ENCODE results near the gene IL6.

Gene IL6

DNA sequence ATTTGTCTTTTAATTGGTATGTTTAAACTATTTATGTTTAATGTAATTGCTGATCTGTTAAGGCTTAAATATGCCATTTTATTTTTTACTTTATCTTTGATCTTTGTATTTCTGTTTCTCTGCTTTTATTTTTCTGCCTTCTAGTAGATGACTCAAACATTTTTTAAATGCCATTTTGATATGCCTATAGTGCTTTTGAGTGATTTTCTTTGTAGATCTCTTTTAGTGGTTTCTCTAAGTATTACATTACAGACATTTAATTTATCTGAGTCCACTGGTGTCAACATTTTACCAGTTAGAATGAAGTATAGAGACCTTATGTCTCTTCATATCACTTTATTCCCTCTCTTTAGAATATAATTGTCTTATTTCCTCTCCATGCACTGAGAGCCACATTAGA lies 32.7 kb downstream of the IL6 start:
- Histone ChIP-seq H2BK15ac (ENCODE audit: low read depth, poor library complexity, severe bottlenecking) (no peak overlapping the region), H3K9ac (ENCODE audit: low read length) (no peak overlapping the region), H2AFZ (ENCODE audit: low read depth, low read length) (no peak overlapping the region), H3K4ac (ENCODE audit: low read depth in 1 of 2, low read length in 2 of 2) (no peak overlapping the region), H3K36me3 (ENCODE audit: control insufficient read depth in 1 of 2, insufficient read depth in 2 of 2, low read depth in 1 of 2, low read length in 2 of 2) (no peaks in the 10 kb centered on the region), H3K18ac (ENCODE audit: low read depth in 1 of 2, low read length in 2 of 2) (no peak overlapping the region), H4K91ac (ENCODE audit: low read length) (no peak overlapping the region), H3K27ac (ENCODE audit: low read length, poor library complexity, severe bottlenecking) (no peak overlapping the region), H3K14ac (ENCODE audit: low read length in 2 of 2) (no peak overlapping the region), H3K23ac (ENCODE audit: low read length in 2 of 2) (no peak overlapping the region), H3K4me3 (ENCODE audit: insufficient read depth in 1 of 2, low read depth in 1 of 2, low read length in 2 of 2) (no peak overlapping the region), H2BK12ac (ENCODE audit: low read length in 2 of 2) (no peak overlapping the region), H3K27me3 (ENCODE audit: control insufficient read depth in 1 of 2, insufficient read depth in 1 of 2, low read length in 2 of 2) (no peaks in the 10 kb centered on the region), H3K4me1 (ENCODE audit: control insufficient read depth, insufficient read depth, low read depth, low read length) (no peaks in the 10 kb centered on the region), H4K8ac (ENCODE audit: low read length) (no peak overlapping the region), H3K79me1 (replicated peaks; ENCODE audit: low read length, poor library complexity, severe bottlenecking) (no peaks in the 10 kb centered on the region), H3K9me3 (ENCODE audit: control insufficient read depth, low read length) (no peaks in the 10 kb centered on the region), H2BK5ac (ENCODE audit: low read depth, low read length, poor library complexity, severe bottlenecking) (peak overlapping the region; percentile 77), H3K4me2 (ENCODE audit: low read length, poor library complexity, severe bottlenecking) (no peak overlapping the region), H2BK120ac (ENCODE audit: low read depth, low read length) (no peak overlapping the region), H2AK5ac (ENCODE audit: low read length, severe bottlenecking) (no peak overlapping the region)
- no peak for DNase-seq

DNA sequence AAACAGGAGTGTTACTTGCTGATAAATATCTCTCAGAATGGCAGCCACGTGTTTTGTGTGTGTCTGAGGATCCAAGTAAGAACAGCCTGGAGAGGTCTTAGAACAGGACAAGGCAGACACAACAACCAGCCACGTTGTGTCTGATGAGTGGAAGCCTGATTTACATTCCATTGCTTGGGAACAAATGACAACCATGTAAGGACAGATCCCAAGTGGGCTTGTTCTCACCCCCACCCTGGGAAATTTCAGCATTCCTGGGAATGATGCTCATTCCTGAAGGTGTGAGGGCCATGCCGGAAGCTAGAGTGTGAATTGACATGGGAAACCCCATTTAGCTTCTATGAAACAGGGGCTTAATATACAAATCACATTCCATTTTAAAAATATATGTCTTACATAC lies 35.9 kb downstream of the IL6 start:
- H2BK5ac ChIP-seq (ENCODE audit: low read depth, low read length, poor library complexity, severe bottlenecking), result no peak overlapping the region
- H3K27me3 ChIP-seq (ENCODE audit: control insufficient read depth in 1 of 2, insufficient read depth in 1 of 2, low read length in 2 of 2), result no peaks in the 10 kb centered on the region
- 50% methylated on average over 2 of the region's 3 CpGs for WGBS
- no peaks in the 10 kb centered on the region for H3K36me3 ChIP-seq (ENCODE audit: control insufficient read depth in 1 of 2, insufficient read depth in 2 of 2, low read depth in 1 of 2, low read length in 2 of 2)
- no peak overlapping the region for H3K4me2 ChIP-seq (ENCODE audit: low read length, poor library complexity, severe bottlenecking)
- H3K18ac ChIP-seq (ENCODE audit: low read depth in 1 of 2, low read length in 2 of 2), result no peak overlapping the region
- H3K4me3 ChIP-seq (ENCODE audit: insufficient read depth in 1 of 2, low read depth in 1 of 2, low read length in 2 of 2), result no peak overlapping the region
- no peak overlapping the region for H3K14ac ChIP-seq (ENCODE audit: low read length in 2 of 2)
- H2BK120ac ChIP-seq (ENCODE audit: low read depth, low read length), result no peak overlapping the region
- no peaks in the 10 kb centered on the region for H3K9me3 ChIP-seq (ENCODE audit: control insufficient read depth, low read length)
- H3K79me1 ChIP-seq (replicated peaks; ENCODE audit: low read length, poor library complexity, severe bottlenecking), result no peaks in the 10 kb centered on the region
- no peak overlapping the region for H3K23ac ChIP-seq (ENCODE audit: low read length in 2 of 2)
- H2AFZ ChIP-seq (ENCODE audit: low read depth, low read length), result no peak overlapping the region
- no peak overlapping the region for H3K9ac ChIP-seq (ENCODE audit: low read length)
- no peaks in the 10 kb centered on the region for H3K4me1 ChIP-seq (ENCODE audit: control insufficient read depth, insufficient read depth, low read depth, low read length)
- no peak overlapping the region for H3K27ac ChIP-seq (ENCODE audit: low read length, poor library complexity, severe bottlenecking)
- H4K91ac ChIP-seq (ENCODE audit: low read length), result no peak overlapping the region
- no peak overlapping the region for H3K4ac ChIP-seq (ENCODE audit: low read depth in 1 of 2, low read length in 2 of 2)
- no peak overlapping the region for H4K8ac ChIP-seq (ENCODE audit: low read length)
- H2AK5ac ChIP-seq (ENCODE audit: low read length, severe bottlenecking), result no peak overlapping the region
- DNase-seq, result no peak
- no peak overlapping the region for H2BK15ac ChIP-seq (ENCODE audit: low read depth, poor library complexity, severe bottlenecking)
- no peak overlapping the region for H2BK12ac ChIP-seq (ENCODE audit: low read length in 2 of 2)

DNA sequence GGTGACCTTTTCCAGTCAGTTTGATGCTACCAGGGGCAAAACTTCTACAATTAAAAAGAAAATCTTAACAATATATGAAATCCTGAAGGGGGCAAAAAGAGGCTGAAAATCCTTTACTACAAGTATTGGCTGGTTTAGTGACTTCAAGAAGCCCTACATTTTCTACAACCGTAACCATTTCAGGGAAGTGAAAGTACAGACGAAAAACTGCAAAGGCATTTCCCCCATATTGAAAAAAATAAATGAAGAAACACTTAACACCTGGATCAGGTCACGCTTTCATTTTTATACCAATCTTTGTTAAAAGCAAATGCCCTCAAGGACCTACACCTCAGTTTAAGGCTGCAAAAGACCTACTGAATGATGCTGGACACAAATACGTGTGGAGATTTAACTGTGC lies 38.6 kb downstream of the IL6 start:
- Histone ChIP-seq H2BK12ac (ENCODE audit: low read length in 2 of 2) (no peak overlapping the region), H3K4me1 (ENCODE audit: control insufficient read depth, insufficient read depth, low read depth, low read length) (no peaks in the 10 kb centered on the region), H3K4me3 (ENCODE audit: insufficient read depth in 1 of 2, low read depth in 1 of 2, low read length in 2 of 2) (no peak overlapping the region), H3K23ac (ENCODE audit: low read length in 2 of 2) (no peak overlapping the region), H3K4ac (ENCODE audit: low read depth in 1 of 2, low read length in 2 of 2) (no peak overlapping the region), H3K9ac (ENCODE audit: low read length) (no peak overlapping the region), H4K91ac (ENCODE audit: low read length) (no peak overlapping the region), H2AFZ (ENCODE audit: low read depth, low read length) (no peak overlapping the region), H3K4me2 (ENCODE audit: low read length, poor library complexity, severe bottlenecking) (no peak overlapping the region), H3K9me3 (ENCODE audit: control insufficient read depth, low read length) (no peaks in the 10 kb centered on the region), H3K36me3 (ENCODE audit: control insufficient read depth in 1 of 2, insufficient read depth in 2 of 2, low read depth in 1 of 2, low read length in 2 of 2) (no peaks in the 10 kb centered on the region), H3K27me3 (ENCODE audit: control insufficient read depth in 1 of 2, insufficient read depth in 1 of 2, low read length in 2 of 2) (no peaks in the 10 kb centered on the region), H2BK5ac (ENCODE audit: low read depth, low read length, poor library complexity, severe bottlenecking) (no peak overlapping the region), H4K8ac (ENCODE audit: low read length) (no peak overlapping the region), H2AK5ac (ENCODE audit: low read length, severe bottlenecking) (no peak overlapping the region), H3K18ac (ENCODE audit: low read depth in 1 of 2, low read length in 2 of 2) (no peak overlapping the region), H2BK15ac (ENCODE audit: low read depth, poor library complexity, severe bottlenecking) (no peak overlapping the region), H3K79me1 (replicated peaks; ENCODE audit: low read length, poor library complexity, severe bottlenecking) (no peaks in the 10 kb centered on the region), H2BK120ac (ENCODE audit: low read depth, low read length) (no peak overlapping the region), H3K14ac (ENCODE audit: low read length in 2 of 2) (no peak overlapping the region), H3K27ac (ENCODE audit: low read length, poor library complexity, severe bottlenecking) (no peak overlapping the region)
- no peak for DNase-seq
- 77% methylated on average over 4 of the region's 4 CpGs for WGBS

DNA sequence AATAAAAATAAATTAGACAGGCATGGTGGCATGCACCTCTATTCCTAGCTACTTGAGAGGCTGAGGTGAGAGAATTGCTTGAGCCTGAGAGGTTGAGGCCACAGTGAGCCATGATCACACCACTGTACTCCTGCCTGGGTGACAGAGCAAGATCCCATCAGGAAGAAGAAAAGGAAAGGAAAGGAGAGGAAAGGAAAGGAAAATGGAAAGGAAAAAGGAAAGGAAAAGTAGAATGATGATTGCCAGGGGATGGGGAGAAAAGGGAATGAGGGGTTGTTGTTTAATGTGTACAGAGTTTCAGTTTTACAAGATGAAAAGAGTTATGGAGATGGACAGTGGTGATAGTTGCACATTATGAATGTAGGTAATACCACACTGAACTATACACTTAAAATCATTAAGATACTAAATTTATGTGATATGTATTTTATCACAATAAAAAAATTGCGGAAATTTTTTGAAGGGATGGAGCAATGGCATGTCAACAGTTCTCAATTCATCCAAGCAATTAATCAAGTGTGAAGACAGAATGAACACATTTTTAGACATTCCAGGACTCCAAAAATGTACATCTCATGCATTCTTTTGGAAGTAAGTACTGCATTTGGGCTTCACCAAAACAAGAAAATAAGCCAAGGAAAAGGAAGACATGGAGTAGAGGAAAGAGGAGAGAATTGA lies 44.3 kb downstream of the IL6 start:
- Histone ChIP-seq H3K27me3 (ENCODE audit: control insufficient read depth in 1 of 2, insufficient read depth in 1 of 2, low read length in 2 of 2) (no peaks in the 10 kb centered on the region), H2BK120ac (ENCODE audit: low read depth, low read length) (no peak overlapping the region), H2AK5ac (ENCODE audit: low read length, severe bottlenecking) (no peak overlapping the region), H3K27ac (ENCODE audit: low read length, poor library complexity, severe bottlenecking) (no peak overlapping the region), H3K36me3 (ENCODE audit: control insufficient read depth in 1 of 2, insufficient read depth in 2 of 2, low read depth in 1 of 2, low read length in 2 of 2) (no peaks in the 10 kb centered on the region), H2BK5ac (ENCODE audit: low read depth, low read length, poor library complexity, severe bottlenecking) (no peak overlapping the region), H2BK15ac (ENCODE audit: low read depth, poor library complexity, severe bottlenecking) (no peak overlapping the region), H3K4me1 (ENCODE audit: control insufficient read depth, insufficient read depth, low read depth, low read length) (no peaks in the 10 kb centered on the region), H3K18ac (ENCODE audit: low read depth in 1 of 2, low read length in 2 of 2) (no peak overlapping the region), H3K23ac (ENCODE audit: low read length in 2 of 2) (no peak overlapping the region), H4K8ac (ENCODE audit: low read length) (no peak overlapping the region), H3K4ac (ENCODE audit: low read depth in 1 of 2, low read length in 2 of 2) (no peak overlapping the region), H3K9me3 (ENCODE audit: control insufficient read depth, low read length) (no peaks in the 10 kb centered on the region), H3K9ac (ENCODE audit: low read length) (no peak overlapping the region), H3K14ac (ENCODE audit: low read length in 2 of 2) (no peak overlapping the region), H2AFZ (ENCODE audit: low read depth, low read length) (no peak overlapping the region), H3K4me3 (ENCODE audit: insufficient read depth in 1 of 2, low read depth in 1 of 2, low read length in 2 of 2) (no peak overlapping the region), H3K4me2 (ENCODE audit: low read length, poor library complexity, severe bottlenecking) (no peak overlapping the region), H3K79me1 (replicated peaks; ENCODE audit: low read length, poor library complexity, severe bottlenecking) (no peaks in the 10 kb centered on the region), H4K91ac (ENCODE audit: low read length) (no peak overlapping the region), H2BK12ac (ENCODE audit: low read length in 2 of 2) (no peak overlapping the region)
- WGBS, result no CpG with 5 or more reads among the region's 1 CpG
- no peak for DNase-seq
